ENCODE measurements around the gene CACNA2D4.

Gene CACNA2D4

GRCh38 chr12:1917172-1918070 lies 1.0 kb downstream of the CACNA2D4 start:
- DNase-seq (ENCODE audit: low read depth in 2 of 2), result no peak

GRCh38 chr12:1916371-1917171 lies 1.9 kb downstream of the CACNA2D4 start:
- DNase-seq (ENCODE audit: low read depth in 2 of 2), result no peak

GRCh38 chr12:1915082-1915968 lies 3.1 kb downstream of the CACNA2D4 start:
- no peak for DNase-seq (ENCODE audit: low read depth in 2 of 2)

- no peak for DNase-seq (ENCODE audit: low read depth in 2 of 2)
Measured at GRCh38 chr12:1914114-1914911, 4.1 kb downstream of the CACNA2D4 start.

DNA sequence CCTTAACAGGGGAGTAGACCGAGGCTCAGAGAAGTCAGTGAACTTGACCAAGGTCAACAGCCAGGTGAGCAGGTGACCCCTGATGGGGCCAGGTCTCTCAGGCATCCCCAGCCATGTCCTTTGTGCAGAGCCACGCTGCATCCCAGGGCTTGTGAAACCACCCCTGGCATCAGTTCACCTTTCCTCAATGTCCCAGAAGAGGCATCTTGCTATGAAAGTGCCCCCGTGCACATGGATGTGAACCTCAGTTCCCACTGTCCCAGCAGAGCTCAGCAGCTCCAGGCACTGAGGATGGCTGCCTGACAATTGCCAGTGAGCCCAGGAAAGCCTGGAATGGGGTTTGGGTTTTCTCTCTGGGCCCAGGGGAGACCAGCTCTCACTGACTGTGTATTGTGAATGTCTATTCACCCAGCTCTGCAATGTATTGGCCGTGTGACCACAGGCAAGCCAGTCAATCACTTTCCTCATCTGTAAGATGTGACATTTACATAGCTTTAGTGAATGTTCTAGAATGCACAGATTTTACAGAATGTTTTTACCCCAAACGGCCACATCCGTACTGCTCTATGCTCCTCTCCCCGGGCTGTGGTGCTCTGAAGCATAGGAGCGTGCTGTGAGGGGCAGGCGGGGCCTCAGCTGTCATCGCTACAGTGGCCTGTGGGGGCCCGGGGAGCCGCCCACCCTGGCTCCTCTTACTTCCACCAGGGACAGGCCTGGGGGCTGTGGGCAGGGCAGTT lies 4.9 kb downstream of the CACNA2D4 start:
- DNase-seq (ENCODE audit: low read depth in 2 of 2), result no peak

DNA sequence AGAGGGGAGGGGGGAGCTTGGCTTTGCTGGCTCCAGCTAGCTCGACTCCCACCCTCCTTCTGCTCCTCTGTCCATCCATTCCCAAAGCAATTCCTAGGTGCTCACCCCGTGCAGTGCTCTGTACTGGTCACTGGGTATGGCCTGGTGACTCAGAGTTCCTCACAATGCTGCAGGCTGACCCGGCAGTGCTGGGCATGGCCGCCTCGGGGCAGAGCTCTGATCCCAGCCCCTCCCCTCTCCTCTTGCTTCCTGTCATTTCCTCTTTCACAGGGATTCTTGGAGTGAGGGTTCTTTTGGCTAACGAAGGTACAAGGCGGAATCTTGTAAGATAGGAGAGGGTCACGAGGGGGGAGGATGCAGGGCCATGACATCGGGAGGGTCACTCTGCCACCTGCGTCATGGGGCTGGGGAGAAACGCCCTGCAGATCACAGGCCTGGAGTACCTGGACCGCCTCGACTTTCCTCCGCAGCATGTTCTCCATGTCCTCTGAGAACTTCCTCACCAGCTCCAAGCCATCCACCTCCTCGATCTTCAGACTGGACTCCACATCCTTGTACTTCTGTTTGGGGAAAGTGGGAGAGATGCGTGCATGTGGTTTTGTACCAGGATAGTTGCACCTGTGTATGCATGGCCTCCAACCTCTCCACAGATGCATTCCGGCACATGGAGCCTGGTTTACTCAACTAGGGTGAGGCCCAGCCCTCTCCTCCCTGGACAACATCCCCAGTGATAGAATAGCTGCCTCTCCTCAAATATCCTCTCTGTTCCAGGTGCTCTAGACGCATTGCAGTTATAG lies 5.7 kb downstream of the CACNA2D4 start:
- no peak for DNase-seq (ENCODE audit: low read depth in 2 of 2)

GRCh38 chr12:1911598-1912575 lies 6.6 kb downstream of the CACNA2D4 start:
- DNase-seq (ENCODE audit: low read depth in 2 of 2), result no peak

DNA sequence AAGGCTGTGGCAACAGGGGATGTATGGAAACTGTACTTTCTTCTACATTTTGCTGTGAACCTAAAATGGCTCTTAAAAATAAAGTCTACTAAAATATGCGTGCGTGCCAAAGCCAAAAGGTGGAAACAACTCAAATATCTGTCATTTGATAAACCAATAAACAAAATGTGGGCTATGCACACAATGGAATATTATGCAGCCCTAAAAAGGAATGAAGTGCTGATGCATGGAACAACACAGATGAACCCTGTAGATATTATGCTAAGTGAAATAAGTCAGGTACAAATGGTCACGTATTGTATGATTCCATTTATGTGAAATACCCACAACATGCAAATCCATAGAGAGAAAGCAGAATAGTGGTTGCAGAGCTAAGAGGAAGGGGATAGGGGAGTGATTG lies 8.0 kb downstream of the CACNA2D4 start:
- DNase-seq (ENCODE audit: low read depth in 2 of 2), result no peak

- no peak for DNase-seq (ENCODE audit: low read depth in 2 of 2)
Measured at GRCh38 chr12:1908758-1909157, 9.7 kb downstream of the CACNA2D4 start.

DNA sequence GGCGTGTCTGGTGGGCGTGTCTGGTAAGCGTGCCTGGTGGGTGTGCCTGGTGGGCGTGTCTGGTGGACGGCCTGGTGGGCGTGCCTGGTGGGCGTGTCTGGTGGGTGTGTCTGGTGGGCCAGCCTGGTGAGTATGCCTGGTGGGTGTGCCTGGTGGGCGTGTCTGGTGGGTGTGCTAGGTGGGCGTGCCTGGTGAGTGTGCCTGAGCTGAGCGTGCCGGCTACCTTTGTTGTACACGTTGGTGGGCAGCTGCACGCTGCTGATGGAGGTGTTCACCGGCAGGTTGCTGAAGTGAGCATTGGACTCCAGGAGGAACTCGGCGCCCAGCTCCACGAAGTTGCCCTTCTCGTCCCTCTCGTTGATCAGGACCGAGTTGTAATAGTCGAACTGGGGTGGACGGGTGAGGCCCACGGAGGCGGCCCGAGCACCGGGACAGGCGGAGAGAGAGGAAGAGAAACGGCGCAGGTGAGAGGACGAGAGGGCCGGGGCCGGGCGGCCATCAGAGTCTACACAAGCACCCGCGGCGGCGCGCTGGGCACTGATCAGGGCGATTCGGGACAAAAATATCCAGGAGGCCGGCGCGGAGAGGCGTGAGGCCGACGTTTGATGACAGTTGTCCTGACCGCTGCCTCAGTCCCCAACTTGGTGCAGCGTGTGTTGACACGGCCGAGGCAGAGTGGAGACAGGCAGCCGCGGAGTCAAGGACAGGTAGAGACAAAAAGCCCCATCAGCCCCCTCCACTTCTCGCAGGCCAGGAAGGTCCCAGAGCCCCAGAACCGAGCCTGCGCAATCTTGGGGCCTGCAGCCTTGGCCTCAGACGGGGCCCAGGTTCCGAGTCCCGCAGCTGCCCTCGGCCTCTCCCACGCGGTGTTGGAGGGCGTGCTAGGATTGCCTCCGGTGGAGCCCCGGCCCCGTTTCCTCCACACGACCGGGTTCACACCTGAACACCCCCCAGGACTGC lies 10.5 kb downstream of the CACNA2D4 start:
- DNase-seq (ENCODE audit: low read depth in 2 of 2), result peak in 1 of 2 donors; percentile 17

DNA sequence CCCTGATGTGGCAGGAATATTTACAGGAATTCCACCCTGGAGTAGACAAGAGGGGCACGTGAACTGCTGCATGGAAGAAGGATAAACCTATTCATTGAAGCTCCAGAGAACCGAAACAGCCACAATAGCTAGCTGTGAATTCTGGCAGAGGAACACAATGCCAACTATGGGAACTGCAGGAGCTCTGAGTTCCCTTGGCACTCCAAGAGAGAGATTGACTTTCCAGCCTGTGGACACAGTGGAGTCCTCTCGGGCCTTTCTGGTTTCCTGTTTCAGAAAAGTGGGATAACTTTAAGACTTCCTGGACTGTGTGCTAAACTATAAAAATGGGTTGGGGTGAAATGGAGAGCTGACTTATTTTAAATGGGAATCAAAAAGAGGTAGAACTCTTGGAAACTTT lies 11.9 kb downstream of the CACNA2D4 start:
- DNase-seq (ENCODE audit: low read depth in 2 of 2), result no peak

GRCh38 chr12:1904875-1905274 lies 13.6 kb downstream of the CACNA2D4 start:
- no peak for DNase-seq (ENCODE audit: low read depth in 2 of 2)

- DNase-seq (ENCODE audit: low read depth in 2 of 2), result no peak
Measured at GRCh38 chr12:1896964-1897363, 21.5 kb downstream of the CACNA2D4 start.

GRCh38 chr12:1890810-1891209 lies 27.6 kb downstream of the CACNA2D4 start:
- no peak for DNase-seq (ENCODE audit: low read depth in 2 of 2)

DNA sequence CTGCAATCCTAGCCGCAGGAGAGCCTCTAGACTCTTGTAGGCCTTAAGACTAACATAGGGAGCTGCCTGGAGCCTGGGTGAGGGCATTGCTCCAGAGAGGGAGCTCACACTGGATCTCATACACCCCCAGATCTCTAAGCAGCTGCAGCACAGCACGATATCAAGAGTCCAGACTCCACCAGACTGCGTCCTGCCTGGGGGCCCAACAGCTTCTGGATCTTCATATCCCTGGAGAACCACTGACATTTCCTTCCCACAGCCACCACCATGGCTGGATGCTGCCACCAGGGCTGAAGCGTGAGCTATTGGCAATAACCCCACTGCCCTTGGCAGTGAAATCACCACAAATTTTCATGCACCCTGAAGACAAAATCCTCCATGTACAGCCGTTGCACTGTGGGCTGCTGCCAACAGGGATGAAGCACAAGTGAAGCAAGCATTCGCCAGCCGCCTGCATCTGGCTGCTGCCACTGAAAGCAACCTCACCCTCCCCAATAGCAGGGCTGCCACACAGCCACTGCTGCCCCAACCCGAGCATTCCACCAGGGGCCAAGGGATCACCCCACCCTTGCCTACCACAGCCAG lies 28.2 kb downstream of the CACNA2D4 start:
- DNase-seq (ENCODE audit: low read depth in 2 of 2), result no peak

DNA sequence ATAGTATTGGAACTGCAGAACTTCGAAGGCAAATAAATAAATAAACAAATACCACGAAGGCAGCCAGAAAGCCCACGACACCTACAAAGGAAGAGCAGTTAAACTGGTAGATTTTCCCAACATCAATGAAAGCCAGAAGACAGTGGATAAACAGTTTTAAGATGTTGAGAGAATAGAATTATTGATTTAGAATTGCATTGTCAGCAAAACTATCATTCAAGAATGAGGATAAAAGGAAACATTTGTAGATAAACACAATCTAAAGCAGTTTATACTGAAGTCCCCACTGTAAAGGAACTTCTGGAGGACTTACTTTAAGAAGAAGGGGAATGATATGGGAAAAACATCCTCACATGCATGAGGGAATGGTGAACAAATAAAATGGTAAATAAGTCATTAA lies 29.5 kb downstream of the CACNA2D4 start:
- no peak for DNase-seq (ENCODE audit: low read depth in 2 of 2)
